CD4-positive, alpha-beta memory T cell (primary cell): ENCODE measurements around the gene CUX1. TPM values are rescaled to one million over a fixed set of nuclear protein-coding genes. Genes with fewer than 3 reads are reported as not detected.

ENCODE experiments used
- CTCF ChIA-PET: fragments of 350-600 bp; sonication (Branson Sonifier 250); formaldehyde crosslinking; loops from one replicate; lab custom pipeline; 2021; ENCODE audit warnings: inconsistent platforms; ENCODE audit not compliant: partially characterized antibody; lab: Charles Lee
- POLR2A ChIA-PET: fragments of 350-600 bp; sonication (Branson Sonifier 250); formaldehyde crosslinking; loops from one replicate; lab custom pipeline; 2021; ENCODE audit not compliant: partially characterized antibody; lab: Charles Lee
- DNase-seq, 5 donors: peaks; one replicate each; pipeline versions ENCODE4 v3.0.0 to v3.0.0-alpha.2; 2020 to 2022; ENCODE audit warnings: mixed read lengths in 1 of 5
- H3K27ac ChIP-seq: one replicate; pipeline ENCODE4 v1.7.0; 2013; ENCODE audit warnings: low read depth, low read length
- H3K27me3 ChIP-seq: 2 replicates; pipeline ENCODE4 v1.7.0; 2013; ENCODE audit warnings: mild to moderate bottlenecking, low read length, moderate library complexity; ENCODE audit not compliant: insufficient read depth
- H3K36me3 ChIP-seq: 2 replicates; pipeline ENCODE4 v1.7.0; 2013; ENCODE audit warnings: mild to moderate bottlenecking, low read length, moderate library complexity; ENCODE audit not compliant: insufficient read depth
- H3K4me1 ChIP-seq: 2 replicates; pipeline ENCODE4 v1.7.0; 2013; ENCODE audit warnings: mild to moderate bottlenecking, low read length, moderate library complexity; ENCODE audit not compliant: insufficient read depth
- H3K4me3 ChIP-seq, 2 donors: one replicate each; pipeline ENCODE4 v1.7.0; 2013; ENCODE audit warnings: low read length in 2 of 2, mild to moderate bottlenecking in 1 of 2
- H3K9me3 ChIP-seq, 2 donors: one replicate each; pipeline ENCODE4 v1.7.0; 2013; ENCODE audit warnings: low read length in 2 of 2, control low read depth in 1 of 2; ENCODE audit not compliant: control insufficient read depth in 1 of 2
- H3K27ac Mint-ChIP-seq, 7 donors: one replicate each; pipeline ENCODE4 v1.8.0; 2020 to 2021; ENCODE audit warnings: mixed read lengths in 7 of 7, mild to moderate bottlenecking in 6 of 7, inconsistent platforms in 3 of 7, moderate library complexity in 3 of 7
- H3K27me3 Mint-ChIP-seq, 2 donors: one replicate each; pipeline ENCODE4 v1.8.0; 2020 to 2021; ENCODE audit warnings: mixed read lengths in 2 of 2
- H3K36me3 Mint-ChIP-seq, 2 donors: one replicate each; pipeline ENCODE4 v1.8.0; 2020 to 2021; ENCODE audit warnings: mixed read lengths in 2 of 2, inconsistent platforms in 1 of 2, mild to moderate bottlenecking in 1 of 2
- H3K4me1 Mint-ChIP-seq, 4 donors: one replicate each; pipeline ENCODE4 v1.8.0; 2020 to 2021; ENCODE audit warnings: mixed read lengths in 4 of 4, mild to moderate bottlenecking in 1 of 4
- H3K4me3 Mint-ChIP-seq, 8 donors: one replicate each; pipeline ENCODE4 v1.8.0; 2020 to 2021; ENCODE audit warnings: mixed read lengths in 8 of 8, mild to moderate bottlenecking in 7 of 8, moderate library complexity in 6 of 8, inconsistent platforms in 3 of 8
- H3K9me3 Mint-ChIP-seq, 8 donors: one replicate each; pipeline ENCODE4 v1.8.0; 2020 to 2021; ENCODE audit warnings: mixed read lengths in 8 of 8, mild to moderate bottlenecking in 5 of 8, inconsistent platforms in 3 of 8, moderate library complexity in 1 of 8
- intact Hi-C: fragments of 100-400 bp; cut with micrococcal nuclease; formaldehyde crosslinking; loops from one replicate; pipeline ENCODE4 v1.15.1; 2023
- polyA plus RNA-seq, 2 donors: library from polyadenylated mRNA; unstranded; fragments of 300-500 nt; fragmentation: Illumina TruSeq; gene quantifications; one replicate each; pipeline ENCODE4 v1.2.3, GENCODE V29; 2021
- total RNA-seq, 2 experiments: library from RNA; stranded (reverse); gene quantifications; one replicate each; pipeline ENCODE4 v1.2.3, GENCODE V29; 2021

CUX1 gene
- total and polyA plus RNA-seq, 4 experiments from 2014 or later, result 2.1 to 47.6 (median 36.1) TPM

- H3K27ac ChIP-seq, result no peak overlapping the region
- no peaks in the 10 kb centered on the region for H3K9me3 ChIP-seq
- H3K4me3 ChIP-seq, result no peak overlapping the region
- no peaks in the 10 kb centered on the region for H3K27me3 Mint-ChIP-seq
- intact Hi-C loops, result no loop called here
- no peaks in the 10 kb centered on the region for H3K36me3 ChIP-seq
- peaks cover 0 to 4% of the 10 kb centered on the region in 2 donors for H3K36me3 Mint-ChIP-seq
- peak overlapping the region in 1 of 7 donors; percentile 74 for H3K27ac Mint-ChIP-seq
- ChIA-PET CTCF (interaction anchor here (1.0 kb wide), 1 partner anchor 36 kb away, joined by 3 read pairs; no protein-coding TSS in a partner anchor), POLR2A (no interaction called here)
- H3K9me3 Mint-ChIP-seq, result no peaks in the 10 kb centered on the region
- no peaks in the 10 kb centered on the region for H3K27me3 ChIP-seq
- no peak overlapping the region for H3K4me3 Mint-ChIP-seq
- no peaks in the 10 kb centered on the region for H3K4me1 ChIP-seq
- peaks cover 4 to 35% (median 9%) of the 10 kb centered on the region in 4 donors for H3K4me1 Mint-ChIP-seq
- no peak for DNase-seq
Measured at GRCh38 chr7:101891936-101892640, 74.7 kb downstream of the CUX1 start.

DNA sequence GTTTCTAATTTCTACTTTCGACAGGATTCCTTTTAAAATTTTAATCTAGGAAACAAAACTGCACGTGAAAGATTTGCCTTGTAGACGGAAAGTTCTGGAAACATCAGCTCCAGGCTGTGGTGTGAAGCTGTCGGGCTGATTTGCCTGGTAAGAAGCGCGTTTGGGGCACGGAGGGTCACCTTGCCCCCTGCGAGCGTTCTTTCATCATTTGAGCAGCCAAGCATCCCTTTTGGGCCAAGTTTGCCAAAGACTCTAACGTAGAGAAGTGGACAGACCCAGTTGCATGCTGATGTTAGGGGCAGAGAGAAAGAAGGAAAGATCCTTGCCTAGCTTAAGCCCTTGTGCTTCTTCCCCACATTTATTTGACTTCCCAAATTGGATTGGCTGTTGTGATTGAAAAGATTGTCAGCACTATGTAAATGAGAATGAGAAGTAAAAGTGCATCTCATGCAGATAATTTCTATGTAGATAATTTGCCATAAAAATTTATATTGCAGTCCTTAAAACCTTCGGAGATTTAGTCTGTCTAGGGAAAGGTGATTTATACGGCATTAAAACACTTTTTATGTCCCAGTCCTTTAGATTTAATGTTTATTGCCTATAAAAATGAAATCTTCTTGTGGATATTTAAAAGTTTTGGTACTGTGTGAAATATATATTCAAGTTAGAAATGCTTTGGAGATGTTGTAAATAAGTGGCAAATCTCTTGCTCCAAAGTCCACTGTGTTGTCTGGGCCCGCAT is 76.1 kb downstream of the CUX1 start:
- H3K4me1 ChIP-seq, result no peaks in the 10 kb centered on the region
- no peaks in the 10 kb centered on the region for H3K27me3 ChIP-seq
- no peak overlapping the region for H3K27ac ChIP-seq
- H3K4me3 Mint-ChIP-seq, result no peak overlapping the region
- ChIA-PET POLR2A (no interaction called here), CTCF (no interaction called here)
- no peaks in the 10 kb centered on the region for H3K36me3 ChIP-seq
- H3K27ac Mint-ChIP-seq, result no peak overlapping the region
- H3K27me3 Mint-ChIP-seq, result no peaks in the 10 kb centered on the region
- no peaks in the 10 kb centered on the region for H3K9me3 Mint-ChIP-seq
- H3K9me3 ChIP-seq, result no peaks in the 10 kb centered on the region
- H3K4me3 ChIP-seq, result no peak overlapping the region
- intact Hi-C loops, result no loop called here
- DNase-seq, result no peak
- H3K36me3 Mint-ChIP-seq, result peaks cover 0 to under 1% of the 10 kb centered on the region in 2 donors
- peaks cover 4 to 30% (median 6%) of the 10 kb centered on the region in 4 donors for H3K4me1 Mint-ChIP-seq

DNA sequence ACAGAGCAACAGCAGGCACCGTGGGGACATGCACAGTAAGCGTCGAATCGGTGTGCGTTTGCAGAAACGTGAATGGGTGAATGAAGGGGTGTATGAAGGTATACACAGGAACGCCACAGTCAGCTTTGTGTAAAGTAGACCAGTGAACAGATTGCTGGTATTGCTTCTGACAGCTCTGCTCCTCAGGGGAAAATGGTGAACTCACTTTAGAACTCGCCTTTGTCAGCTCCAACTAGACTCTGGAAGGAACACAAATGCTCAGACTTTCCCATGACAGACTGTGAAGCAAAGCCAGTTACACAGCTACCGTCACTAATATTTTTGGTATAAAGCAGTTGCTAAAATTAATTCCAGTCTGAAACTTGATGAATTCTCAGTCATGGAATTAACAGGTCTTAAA is 78.9 kb downstream of the CUX1 start:
- Mint-ChIP-seq H3K27ac (no peak overlapping the region), H3K36me3 (peaks cover 0 to 3% of the 10 kb centered on the region in 2 donors), H3K4me3 (no peak overlapping the region), H3K9me3 (no peaks in the 10 kb centered on the region), H3K27me3 (no peaks in the 10 kb centered on the region), H3K4me1 (peaks cover 0 to 17% (median 6%) of the 10 kb centered on the region in 4 donors)
- no peak overlapping the region for H3K27ac ChIP-seq
- no peaks in the 10 kb centered on the region for H3K9me3 ChIP-seq
- no peaks in the 10 kb centered on the region for H3K4me1 ChIP-seq
- no peak overlapping the region for H3K4me3 ChIP-seq
- CTCF ChIA-PET, result no interaction called here
- no peak for DNase-seq
- POLR2A ChIA-PET, result no interaction called here
- intact Hi-C loops, result no loop called here
- H3K27me3 ChIP-seq, result no peaks in the 10 kb centered on the region
- H3K36me3 ChIP-seq, result no peaks in the 10 kb centered on the region

DNA sequence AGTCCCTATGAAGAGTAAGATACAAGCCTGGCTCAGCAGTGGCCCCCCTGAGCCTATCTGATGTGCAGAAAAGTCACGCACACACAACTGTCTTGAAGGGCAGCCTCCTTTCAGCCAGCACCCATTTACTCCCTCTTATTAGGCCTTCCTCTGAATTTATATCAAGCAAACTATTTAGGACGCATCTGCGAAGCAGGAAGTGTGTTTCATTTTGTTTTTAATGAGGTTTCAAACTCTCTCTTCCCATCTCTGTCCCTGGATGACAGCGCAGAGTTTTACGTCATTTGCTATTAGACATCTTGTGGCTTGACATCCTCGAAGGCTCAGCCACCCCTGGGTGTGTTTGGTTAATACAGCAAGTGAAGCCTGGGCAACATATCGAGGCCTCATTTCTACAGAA is 79.5 kb downstream of the CUX1 start:
- no peak overlapping the region for H3K4me3 ChIP-seq
- peaks cover 0 to 17% (median 4%) of the 10 kb centered on the region in 4 donors for H3K4me1 Mint-ChIP-seq
- no peak overlapping the region for H3K4me3 Mint-ChIP-seq
- no peaks in the 10 kb centered on the region for H3K9me3 Mint-ChIP-seq
- no peaks in the 10 kb centered on the region for H3K9me3 ChIP-seq
- no peaks in the 10 kb centered on the region for H3K36me3 ChIP-seq
- H3K36me3 Mint-ChIP-seq, result peaks cover 0 to 3% of the 10 kb centered on the region in 2 donors
- no peak overlapping the region for H3K27ac Mint-ChIP-seq
- no peaks in the 10 kb centered on the region for H3K4me1 ChIP-seq
- no peaks in the 10 kb centered on the region for H3K27me3 ChIP-seq
- intact Hi-C loops, result no loop called here
- ChIA-PET CTCF (no interaction called here), POLR2A (no interaction called here)
- no peaks in the 10 kb centered on the region for H3K27me3 Mint-ChIP-seq
- DNase-seq, result no peak
- no peak overlapping the region for H3K27ac ChIP-seq

DNA sequence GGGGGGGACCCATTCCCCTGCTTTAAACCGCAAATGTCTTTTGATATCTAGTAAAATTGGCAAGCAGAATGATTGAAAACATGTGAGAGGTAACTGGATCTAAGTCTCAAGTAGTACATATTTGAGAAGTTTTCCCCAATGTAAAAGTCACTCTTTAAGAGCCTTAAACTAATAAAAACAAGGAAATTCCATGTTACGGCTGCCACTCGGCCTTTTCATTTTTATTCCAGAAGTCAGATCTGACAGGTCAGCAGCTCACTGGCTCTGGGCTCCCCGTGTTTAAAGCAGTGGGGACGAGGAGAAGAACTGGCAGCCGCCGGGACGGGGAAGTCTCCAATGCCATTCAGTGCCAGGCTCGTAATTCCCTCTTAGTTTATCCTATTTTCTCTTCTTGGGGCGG is 80.7 kb downstream of the CUX1 start:
- Histone ChIP-seq H3K27me3 (no peaks in the 10 kb centered on the region), H3K36me3 (no peaks in the 10 kb centered on the region), H3K9me3 (no peaks in the 10 kb centered on the region), H3K4me1 (no peaks in the 10 kb centered on the region), H3K4me3 (no peak overlapping the region), H3K27ac (no peak overlapping the region)
- Mint-ChIP-seq H3K4me1 (peaks cover 0 to 17% (median 5%) of the 10 kb centered on the region in 4 donors), H3K36me3 (peaks cover 0 to 3% of the 10 kb centered on the region in 2 donors), H3K27me3 (no peaks in the 10 kb centered on the region), H3K27ac (no peak overlapping the region), H3K4me3 (no peak overlapping the region), H3K9me3 (no peaks in the 10 kb centered on the region)
- ChIA-PET CTCF (no interaction called here), POLR2A (no interaction called here)
- intact Hi-C loops, result no loop called here
- no peak for DNase-seq

- H3K9me3 Mint-ChIP-seq, result no peaks in the 10 kb centered on the region
- H3K4me3 ChIP-seq, result no peak overlapping the region
- ChIA-PET CTCF (interaction anchor here (0.6 kb wide), 1 partner anchor 334 kb away, joined by 3 read pairs; no protein-coding TSS in a partner anchor), POLR2A (no interaction called here)
- H3K4me1 Mint-ChIP-seq, result peaks cover 0 to 15% (median 6%) of the 10 kb centered on the region in 4 donors
- no peaks in the 10 kb centered on the region for H3K27me3 Mint-ChIP-seq
- H3K4me1 ChIP-seq, result no peaks in the 10 kb centered on the region
- H3K36me3 Mint-ChIP-seq, result peaks cover 0 to 3% of the 10 kb centered on the region in 2 donors
- no peaks in the 10 kb centered on the region for H3K9me3 ChIP-seq
- no peak for DNase-seq
- H3K27ac Mint-ChIP-seq, result no peak overlapping the region
- intact Hi-C loops, result no loop called here
- no peak overlapping the region for H3K4me3 Mint-ChIP-seq
- no peak overlapping the region for H3K27ac ChIP-seq
- no peaks in the 10 kb centered on the region for H3K36me3 ChIP-seq
- H3K27me3 ChIP-seq, result no peaks in the 10 kb centered on the region
Measured at GRCh38 chr7:101899616-101900015, 82.2 kb downstream of the CUX1 start.

DNA sequence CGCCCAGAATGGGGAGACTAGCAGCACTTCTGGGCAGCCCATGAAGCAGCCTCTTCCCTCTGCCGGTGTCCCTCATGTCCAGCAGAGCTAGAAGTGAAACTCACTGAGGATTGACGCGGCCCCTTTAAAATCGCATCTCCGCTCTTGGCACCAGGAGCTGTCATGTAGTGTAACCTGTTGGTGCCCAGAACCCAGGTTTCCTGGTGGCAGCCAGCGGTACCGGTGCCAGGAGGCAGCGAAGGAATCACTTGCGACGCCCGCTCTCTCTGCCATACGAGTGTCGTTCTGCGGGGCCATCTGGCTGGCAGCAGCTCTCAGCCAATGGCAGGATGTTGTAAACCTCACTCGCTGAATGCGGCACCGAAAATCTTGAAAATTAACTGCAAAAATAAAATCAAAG is 82.7 kb downstream of the CUX1 start:
- no peak for DNase-seq
- ChIA-PET CTCF (interaction anchor here (0.6 kb wide), 1 partner anchor 333 kb away, joined by 3 read pairs; no protein-coding TSS in a partner anchor), POLR2A (no interaction called here)

More for the DNA sequence above, 82.7 kb downstream of the CUX1 start:
- Histone ChIP-seq H3K27me3 (no peaks in the 10 kb centered on the region), H3K9me3 (no peaks in the 10 kb centered on the region), H3K4me3 (no peak overlapping the region), H3K4me1 (no peaks in the 10 kb centered on the region), H3K36me3 (no peaks in the 10 kb centered on the region), H3K27ac (no peak overlapping the region)
- Mint-ChIP-seq H3K36me3 (peaks cover 0 to 3% of the 10 kb centered on the region in 2 donors), H3K27ac (no peak overlapping the region), H3K4me3 (no peak overlapping the region), H3K9me3 (no peaks in the 10 kb centered on the region), H3K27me3 (no peaks in the 10 kb centered on the region), H3K4me1 (peaks cover 0 to 15% (median 6%) of the 10 kb centered on the region in 4 donors)
- intact Hi-C loops, result no loop called here
